GM12892 (cell line): Measurements from ENCODE around the gene GDF11.

Experiments
- POLR2A ChIP-seq: IDR thresholded peaks from 2 replicates; pipeline ENCODE4 v1.6.1; 2011; ENCODE audit warnings: low read depth, low read length, control low read depth
- POLR2AphosphoS5 ChIP-seq: IDR thresholded peaks from 2 replicates; pipeline ENCODE4 v1.6.1; 2011; ENCODE audit warnings: low read depth, low read length, control low read depth

DNA sequence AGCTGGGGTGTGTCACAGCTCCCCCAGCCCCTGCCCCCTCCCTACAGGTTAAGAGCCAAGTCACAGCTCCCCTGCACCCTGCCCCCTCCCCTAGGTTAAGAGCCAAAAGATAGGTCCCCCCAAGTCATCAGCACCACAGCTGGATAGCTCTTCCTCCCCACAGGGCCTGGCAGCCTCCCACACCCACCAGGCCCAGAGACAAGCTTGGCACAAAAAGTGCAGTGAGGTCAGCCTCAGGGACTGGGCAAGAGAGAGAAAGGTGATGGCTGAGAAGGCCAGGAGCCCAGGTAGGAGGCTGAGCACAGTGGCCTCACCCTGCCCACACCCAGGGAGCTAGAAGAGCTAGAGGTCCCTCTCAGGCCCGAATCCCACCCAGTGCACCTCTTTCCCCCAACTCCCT lies 44.0 kb upstream of the GDF11 start:
- TF ChIP-seq POLR2AphosphoS5, result no peak
- no peak for TF ChIP-seq POLR2A
